NB4 (cell line): ENCODE data around the gene OTUD7B.

Experiments
- POLR2A ChIP-seq: IDR thresholded peaks from 2 replicates; pipeline ENCODE4 v1.6.1; 2011; ENCODE audit warnings: mild to moderate bottlenecking; ENCODE audit not compliant: insufficient read length; ENCODE audit errors: extremely low read depth
- TF ChIP-seq, protein P1 (sequence below): IDR thresholded peaks from one replicate; pipeline ENCODE4 v1.5.1; 2012; ENCODE audit warnings: low read depth, low read length

DNA sequence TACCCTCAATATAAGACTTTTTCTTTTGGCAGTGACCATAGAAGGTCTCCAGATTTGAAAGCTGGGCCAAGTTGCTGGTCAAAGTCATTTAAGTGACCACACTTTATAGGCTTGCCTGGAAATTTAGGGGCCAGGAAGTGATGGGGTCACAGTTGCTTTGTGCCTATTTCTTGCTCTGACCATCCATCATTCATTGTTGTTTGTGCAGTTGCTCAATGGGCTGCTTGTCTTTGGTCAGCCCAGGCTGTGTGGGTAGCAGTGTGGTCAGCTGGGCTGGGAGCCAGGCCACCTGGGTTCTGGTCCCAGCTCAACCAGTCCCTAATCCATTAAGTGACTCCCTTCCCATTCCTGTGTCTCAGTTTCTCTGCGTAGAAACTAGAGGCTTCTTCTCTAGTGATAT is 2.1 kb upstream of the OTUD7B start:
- TF ChIP-seq, protein P1, sequence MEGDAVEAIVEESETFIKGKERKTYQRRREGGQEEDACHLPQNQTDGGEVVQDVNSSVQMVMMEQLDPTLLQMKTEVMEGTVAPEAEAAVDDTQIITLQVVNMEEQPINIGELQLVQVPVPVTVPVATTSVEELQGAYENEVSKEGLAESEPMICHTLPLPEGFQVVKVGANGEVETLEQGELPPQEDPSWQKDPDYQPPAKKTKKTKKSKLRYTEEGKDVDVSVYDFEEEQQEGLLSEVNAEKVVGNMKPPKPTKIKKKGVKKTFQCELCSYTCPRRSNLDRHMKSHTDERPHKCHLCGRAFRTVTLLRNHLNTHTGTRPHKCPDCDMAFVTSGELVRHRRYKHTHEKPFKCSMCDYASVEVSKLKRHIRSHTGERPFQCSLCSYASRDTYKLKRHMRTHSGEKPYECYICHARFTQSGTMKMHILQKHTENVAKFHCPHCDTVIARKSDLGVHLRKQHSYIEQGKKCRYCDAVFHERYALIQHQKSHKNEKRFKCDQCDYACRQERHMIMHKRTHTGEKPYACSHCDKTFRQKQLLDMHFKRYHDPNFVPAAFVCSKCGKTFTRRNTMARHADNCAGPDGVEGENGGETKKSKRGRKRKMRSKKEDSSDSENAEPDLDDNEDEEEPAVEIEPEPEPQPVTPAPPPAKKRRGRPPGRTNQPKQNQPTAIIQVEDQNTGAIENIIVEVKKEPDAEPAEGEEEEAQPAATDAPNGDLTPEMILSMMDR, result no peak
- no peak for TF ChIP-seq POLR2A
